Activated CD8-positive, alpha-beta memory T cell treated with anti-CD3 and anti-CD28 coated beads, Interleukin-2, amount 50 U/mL, for 24 hours (primary cell): ENCODE results near the gene PRMT9.

Experiments used
- DNase-seq: peaks from one replicate; pipeline ENCODE4 v3.0.0-alpha.2; 2020; ENCODE audit errors: extremely low read depth

The PRMT9 gene

GRCh38 chr4:147678796-147679549, 5.0 kb downstream of the PRMT9 start:
- DNase-seq: no peak

GRCh38 chr4:147678106-147678505, 5.9 kb downstream of the PRMT9 start:
- DNase-seq: no peak

GRCh38 chr4:147674496-147674895, 9.5 kb downstream of the PRMT9 start:
- DNase-seq: no peak

GRCh38 chr4:147674073-147674472, 9.9 kb downstream of the PRMT9 start:
- no peak for DNase-seq

GRCh38 chr4:147658501-147658900, 25.5 kb downstream of the PRMT9 start:
- DNase-seq: no peak

GRCh38 chr4:147655639-147656038, 28.3 kb downstream of the PRMT9 start:
- DNase-seq: no peak

GRCh38 chr4:147651563-147651962, 32.4 kb downstream of the PRMT9 start:
- no peak for DNase-seq

GRCh38 chr4:147648656-147649055, 35.3 kb downstream of the PRMT9 start:
- DNase-seq: no peak

GRCh38 chr4:147645099-147645498, 38.9 kb downstream of the PRMT9 start:
- no peak for DNase-seq

GRCh38 chr4:147644471-147644870, 39.5 kb downstream of the PRMT9 start:
- no peak for DNase-seq

GRCh38 chr4:147643616-147644015, 40.3 kb downstream of the PRMT9 start:
- DNase-seq: no peak

- DNase-seq: no peak
Observed at GRCh38 chr4:147640331-147640730, 43.6 kb downstream of the PRMT9 start.

- no peak for DNase-seq
Observed at GRCh38 chr4:147639388-147639787, 44.6 kb downstream of the PRMT9 start.

GRCh38 chr4:147638942-147639341, 45.0 kb downstream of the PRMT9 start:
- DNase-seq: no peak

- no peak for DNase-seq
Observed at GRCh38 chr4:147638365-147638764, 45.6 kb downstream of the PRMT9 start.

- no peak for DNase-seq
Observed at GRCh38 chr4:147635348-147635747, 48.6 kb downstream of the PRMT9 start.

- no peak for DNase-seq
Observed at GRCh38 chr4:147633643-147634042, 50.3 kb downstream of the PRMT9 start.

- DNase-seq: no peak
Observed at GRCh38 chr4:147633113-147633512, 50.9 kb downstream of the PRMT9 start.

GRCh38 chr4:147629783-147630730, 53.9 kb downstream of the PRMT9 start:
- no peak for DNase-seq

- DNase-seq: no peak
Observed at GRCh38 chr4:147628415-147628814, 55.5 kb downstream of the PRMT9 start.

- no peak for DNase-seq
Observed at GRCh38 chr4:147626903-147627302, 57.1 kb downstream of the PRMT9 start.

GRCh38 chr4:147625733-147626132, 58.2 kb downstream of the PRMT9 start:
- no peak for DNase-seq

- no peak for DNase-seq
Observed at GRCh38 chr4:147620315-147620714, 63.6 kb downstream of the PRMT9 start.
